PC-9 (cell line): ENCODE data around the gene ZNF107. TPM values are rescaled to one million over a fixed set of nuclear protein-coding genes. Genes with fewer than 3 reads are reported as not detected.

Experiments
- BruUV-seq: library from RNA; stranded (reverse); fragments of 400-500 nt; replicated peaks from 2 replicates; lab custom pipeline; 2021; lab: Mats Ljungman, UMichigan
- CTCF ChIA-PET: fragments of 300-600 bp; sonication (Branson Sonifier 250); formaldehyde crosslinking; loops from one replicate; lab custom pipeline; 2022; ENCODE audit warnings: antibody characterized with exemption; lab: Charles Lee
- POLR2A ChIA-PET: fragments of 300-600 bp; sonication (Branson Sonifier 250); formaldehyde crosslinking; loops from one replicate; lab custom pipeline; 2022; ENCODE audit warnings: antibody characterized with exemption; ENCODE audit not compliant: unreplicated experiment; lab: Charles Lee
- DNase-seq, 2 experiments: peaks; one replicate each; pipeline versions ENCODE4 v3.0.0 to v3.0.0-alpha.2; 2015 to 2022; ENCODE audit warnings: mixed read lengths in 1 of 2
- H2AFZ ChIP-seq: fragments of 200-600 bp; sonication (generic); 2 replicates; pipeline ENCODE4 v1.8.1; 2017; ENCODE audit warnings: antibody characterized with exemption
- H3F3A ChIP-seq: fragments of 200-600 bp; sonication (generic); 2 replicates; pipeline ENCODE4 v1.8.1; 2017; ENCODE audit warnings: antibody characterized with exemption, mild to moderate bottlenecking, low read depth; ENCODE audit not compliant: insufficient read depth
- H3K27ac ChIP-seq: fragments of 200-600 bp; sonication (generic); 2 replicates; pipeline ENCODE4 v1.6.1; 2016; ENCODE audit warnings: mixed run types
- H3K27me3 ChIP-seq: fragments of 200-600 bp; sonication (generic); 2 replicates; pipeline ENCODE4 v1.6.1; 2016; ENCODE audit warnings: low read depth, mixed run types; ENCODE audit not compliant: insufficient read depth
- H3K36me3 ChIP-seq: fragments of 200-600 bp; sonication (generic); 2 replicates; pipeline ENCODE4 v1.6.1; 2016; ENCODE audit warnings: low read depth, mixed run types
- H3K4me1 ChIP-seq: fragments of 200-600 bp; sonication (generic); replicated peaks from 2 replicates; pipeline ENCODE4 v1.6.1; 2016; ENCODE audit warnings: mixed run types; ENCODE audit not compliant: insufficient read depth
- H3K4me2 ChIP-seq: fragments of 200-600 bp; sonication (generic); 2 replicates; pipeline ENCODE4 v1.6.1; 2017; ENCODE audit warnings: mixed run types
- H3K4me3 ChIP-seq: fragments of 200-600 bp; sonication (generic); 2 replicates; pipeline ENCODE4 v1.6.1; 2016; ENCODE audit warnings: mixed run types
- H3K79me2 ChIP-seq: fragments of 200-600 bp; sonication (generic); 2 replicates; pipeline ENCODE4 v1.6.1; 2017; ENCODE audit warnings: low read depth, mixed run types
- H3K9me2 ChIP-seq: fragments of 200-600 bp; sonication (generic); 2 replicates; pipeline ENCODE4 v1.8.1; 2017; ENCODE audit warnings: mild to moderate bottlenecking; ENCODE audit not compliant: insufficient read depth
- H3K9me3 ChIP-seq: fragments of 200-600 bp; sonication (generic); 2 replicates; pipeline ENCODE4 v1.8.1; 2016; ENCODE audit warnings: low read depth; ENCODE audit not compliant: insufficient read depth
- H4K20me1 ChIP-seq: fragments of 200-600 bp; sonication (generic); 2 replicates; pipeline ENCODE4 v1.8.1; 2017; ENCODE audit not compliant: insufficient read depth
- CTCF ChIP-seq: fragments of 200-600 bp; sonication (generic); conservative IDR thresholded peaks from 2 replicates; pipeline ENCODE4 v1.6.1; 2017; ENCODE audit warnings: mixed run types, antibody characterized with exemption, mild to moderate bottlenecking, moderate library complexity
- EZH2 ChIP-seq: fragments of 200-600 bp; sonication (generic); IDR thresholded peaks from 2 replicates; pipeline ENCODE4 v1.8.0; 2017; ENCODE audit warnings: antibody characterized with exemption, low read depth
- intact Hi-C: fragments of 100-400 bp; cut with micrococcal nuclease; formaldehyde crosslinking; loops from one replicate; pipeline ENCODE4 v1.10.0; 2022; ENCODE audit not compliant: unreplicated experiment
- total RNA-seq: library from RNA; stranded (reverse); gene quantifications from 2 replicates; pipeline ENCODE4 v1.2.3, GENCODE V29; 2021

Gene ZNF107
- total RNA-seq, 1 experiment from 2014 or later: 6.0 TPM

GRCh38 chr7:64651203-64651602 lies 14.7 kb upstream of the ZNF107 start:
- Histone ChIP-seq H3K4me1 (no peaks in the 10 kb centered on the region), H3K27ac (no peak overlapping the region), H3K9me2 (no peaks in the 10 kb centered on the region), H3K4me3 (no peak overlapping the region), H3K79me2 (no peaks in the 10 kb centered on the region), H3K4me2 (no peak overlapping the region), H3K9me3 (no peaks in the 10 kb centered on the region), H3F3A (no peaks in the 10 kb centered on the region), H4K20me1 (no peaks in the 10 kb centered on the region), H2AFZ (no peak overlapping the region), H3K36me3 (no peaks in the 10 kb centered on the region), H3K27me3 (no peaks in the 10 kb centered on the region)
- intact Hi-C loops: no loop called here
- no TSS peak for BruUV-seq
- peak in 1 of 2 experiments; percentile 48 for DNase-seq
- POLR2A ChIA-PET: no interaction called here
- no peak for TF ChIP-seq EZH2
- no peak for TF ChIP-seq CTCF
- CTCF ChIA-PET: interaction anchor here (0.7 kb wide), 1 partner anchor 244 kb away, joined by 7 read pairs; no protein-coding TSS in a partner anchor

GRCh38 chr7:64651632-64652165 lies 14.2 kb upstream of the ZNF107 start:
- H4K20me1 ChIP-seq: no peaks in the 10 kb centered on the region
- no peak for DNase-seq
- H3K79me2 ChIP-seq: no peaks in the 10 kb centered on the region
- BruUV-seq: no TSS peak
- intact Hi-C loops: no loop called here
- no peaks in the 10 kb centered on the region for H3K36me3 ChIP-seq
- no peaks in the 10 kb centered on the region for H3K4me1 ChIP-seq
- no peaks in the 10 kb centered on the region for H3K9me3 ChIP-seq
- ChIA-PET CTCF (no interaction called here), POLR2A (no interaction called here)
- TF ChIP-seq EZH2 (no peak), CTCF (no peak)
- H3K9me2 ChIP-seq: no peaks in the 10 kb centered on the region
- no peak overlapping the region for H2AFZ ChIP-seq
- H3K4me2 ChIP-seq: no peak overlapping the region
- no peak overlapping the region for H3K4me3 ChIP-seq
- H3K27ac ChIP-seq: no peak overlapping the region
- no peaks in the 10 kb centered on the region for H3K27me3 ChIP-seq
- H3F3A ChIP-seq: no peaks in the 10 kb centered on the region

- H3K4me2 ChIP-seq: no peak overlapping the region
- H4K20me1 ChIP-seq: no peaks in the 10 kb centered on the region
- CTCF ChIA-PET: no interaction called here
- no TSS peak for BruUV-seq
- POLR2A ChIA-PET: no interaction called here
- no peaks in the 10 kb centered on the region for H3K4me1 ChIP-seq
- DNase-seq: no peak
- TF ChIP-seq EZH2 (no peak), CTCF (no peak)
- H3K79me2 ChIP-seq: no peaks in the 10 kb centered on the region
- no peaks in the 10 kb centered on the region for H3F3A ChIP-seq
- H3K27me3 ChIP-seq: no peaks in the 10 kb centered on the region
- H3K4me3 ChIP-seq: no peak overlapping the region
- H3K27ac ChIP-seq: no peak overlapping the region
- no peaks in the 10 kb centered on the region for H3K9me2 ChIP-seq
- intact Hi-C loops: no loop called here
- H3K9me3 ChIP-seq: no peaks in the 10 kb centered on the region
- H3K36me3 ChIP-seq: no peaks in the 10 kb centered on the region
- H2AFZ ChIP-seq: no peak overlapping the region
These were observed 12.1 kb upstream of the ZNF107 start for GRCh38 chr7:64653721-64654401.
